HPDE6-E6E7 (cell line): ENCODE data around the gene MOB3B.
A peak's percentile ranks its signal among the peaks of the same experiment; 100 is the strongest.

Experiments
- DNase-seq: peaks from one replicate; pipeline ENCODE4 v3.0.0; 2011; ENCODE audit warnings: missing footprints; ENCODE audit errors: extremely low spot score

Gene MOB3B

GRCh38 chr9:27339661-27340284, 189.8 kb downstream of the MOB3B start:
- no peak for DNase-seq

DNA sequence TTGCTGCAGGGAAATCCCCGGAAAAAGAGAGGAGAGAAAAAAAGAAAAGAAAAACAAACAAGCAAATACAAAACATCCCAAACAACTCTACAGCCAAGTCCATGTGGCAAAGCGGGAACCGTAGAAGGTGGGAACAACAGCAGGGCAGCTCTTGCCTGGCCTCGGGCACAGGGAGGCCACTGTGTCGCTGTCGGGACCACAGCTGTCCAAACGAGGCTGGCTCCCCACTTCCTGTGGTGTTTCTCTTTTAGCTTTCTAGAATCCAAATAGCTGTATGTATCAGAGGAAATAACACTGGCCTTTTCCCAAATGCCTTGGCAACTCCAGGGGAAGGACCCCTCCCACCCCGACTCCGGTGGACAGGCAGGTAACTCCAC, 191.1 kb downstream of the MOB3B start:
- no peak for DNase-seq

- DNase-seq: no peak
These were observed 191.6 kb downstream of the MOB3B start for GRCh38 chr9:27337833-27338526.

DNA sequence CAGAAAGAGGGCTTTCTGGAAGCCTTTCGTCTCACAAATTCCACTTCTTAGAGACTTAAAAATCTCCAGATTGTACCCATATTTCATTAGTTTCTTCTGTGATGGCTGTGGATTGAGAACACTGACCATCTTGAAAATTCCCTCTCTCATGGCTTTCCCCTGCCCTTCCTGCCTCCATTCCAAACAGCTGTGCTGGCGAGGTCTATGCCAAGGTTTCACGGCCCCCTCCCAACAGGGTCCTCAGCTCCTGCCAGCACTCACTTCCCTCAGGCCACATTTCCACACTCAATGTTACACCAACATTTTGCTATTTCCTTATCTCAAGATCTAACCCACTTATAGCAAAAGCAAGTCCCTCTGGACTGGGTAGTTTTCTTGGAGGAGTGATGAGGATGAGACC, 192.4 kb downstream of the MOB3B start:
- no peak for DNase-seq

- no peak for DNase-seq
These were observed 192.8 kb downstream of the MOB3B start for GRCh38 chr9:27336829-27337228.

DNA sequence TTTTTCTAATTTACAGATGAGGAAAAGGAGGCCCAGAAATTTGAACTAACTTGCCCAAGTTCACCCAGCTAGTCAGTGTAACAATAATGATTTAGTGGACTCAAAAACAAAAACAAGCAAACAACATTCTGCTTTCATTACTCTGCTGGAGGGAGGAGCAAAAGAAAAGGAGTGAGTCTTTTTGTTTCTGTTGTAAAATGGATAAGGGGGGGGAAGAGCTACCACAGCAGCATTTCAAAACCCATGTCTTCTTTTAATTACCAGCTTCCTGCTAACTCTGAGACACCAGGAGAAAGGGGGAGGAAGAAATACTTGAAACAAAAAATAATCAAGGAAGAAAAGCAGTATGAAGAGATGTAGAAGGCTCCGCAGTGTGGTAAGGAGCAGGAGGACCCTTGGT, 193.5 kb downstream of the MOB3B start:
- no peak for DNase-seq

- no peak for DNase-seq
These were observed 194.5 kb downstream of the MOB3B start for GRCh38 chr9:27335075-27335474.

DNA sequence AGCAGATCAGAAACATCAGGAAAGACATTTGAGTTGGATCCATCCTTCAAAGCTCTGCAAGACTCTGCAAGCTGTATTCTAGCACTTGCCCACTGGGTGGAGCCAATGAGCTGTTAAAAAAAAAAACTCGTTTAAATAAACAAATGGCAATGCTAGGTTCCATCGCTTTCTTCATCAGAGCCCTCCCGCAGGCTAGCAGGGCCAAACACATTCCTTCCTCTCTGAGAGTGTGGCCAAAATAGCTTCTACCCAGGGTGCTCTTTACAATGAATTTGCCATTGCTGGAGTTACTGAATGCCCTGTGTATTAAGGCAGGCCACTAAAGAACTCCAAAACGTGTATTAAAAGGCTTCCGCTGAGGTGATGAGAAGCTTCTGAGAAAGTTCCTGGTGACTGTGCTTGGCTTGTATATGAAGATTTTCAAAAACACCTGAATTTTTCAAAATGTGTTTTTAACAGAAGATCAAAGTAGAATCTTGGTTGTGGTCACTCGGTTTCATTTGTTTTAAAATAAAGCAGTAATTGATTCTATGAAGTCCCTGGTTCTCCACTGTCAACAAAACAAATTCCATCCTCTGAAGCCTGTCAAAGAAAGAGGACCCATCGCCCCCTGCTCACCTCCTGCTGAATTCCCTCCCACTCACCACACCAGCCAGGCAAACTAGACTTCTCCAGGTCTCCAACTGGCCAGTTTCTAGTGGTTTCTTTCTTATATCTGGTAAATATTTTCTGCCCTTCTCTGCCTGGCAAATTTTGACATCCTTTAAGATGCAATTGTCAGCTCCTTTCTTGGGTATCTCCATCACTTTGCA, 196.2 kb downstream of the MOB3B start:
- peak; percentile 43 for DNase-seq

- no peak for DNase-seq
These were observed 198.2 kb downstream of the MOB3B start for GRCh38 chr9:27331393-27331792.

DNA sequence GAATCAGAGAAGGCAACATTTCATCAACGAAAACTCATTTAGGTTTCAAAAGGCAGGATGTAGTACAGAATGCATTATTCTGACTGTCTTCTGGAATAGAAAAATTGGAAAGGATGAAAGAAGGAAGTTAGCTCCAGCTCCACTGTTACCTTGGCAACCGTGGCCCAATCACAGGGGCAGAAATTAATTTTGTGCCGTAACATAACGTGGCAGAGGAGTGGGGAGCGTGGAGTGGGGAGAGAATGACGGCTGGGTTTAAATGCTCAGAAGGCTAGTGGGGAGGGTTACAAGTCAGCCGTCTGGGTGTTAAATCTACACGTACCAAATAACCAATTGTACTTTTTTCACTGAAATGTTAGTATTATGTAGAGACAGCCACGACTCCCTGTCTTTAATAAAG, 200.3 kb downstream of the MOB3B start:
- DNase-seq: no peak

DNA sequence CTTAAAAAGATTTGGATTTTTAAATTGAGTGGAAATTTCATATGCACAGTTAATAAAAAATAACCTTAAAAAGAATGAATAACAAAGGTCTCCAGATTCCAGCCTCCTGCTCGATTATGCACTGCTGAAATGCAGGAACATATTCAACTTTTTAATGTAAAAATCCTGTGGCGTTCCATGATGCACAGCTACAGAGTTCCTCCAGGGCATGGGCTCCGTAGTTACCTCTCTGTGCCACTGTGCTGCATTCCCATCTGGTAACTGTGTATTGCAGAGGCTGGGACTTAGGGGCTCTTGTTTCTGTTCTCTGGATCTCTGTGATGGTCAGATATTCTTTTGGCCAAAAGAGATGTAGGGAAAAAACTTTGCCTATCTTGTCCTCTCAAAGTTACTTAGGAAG, 201.1 kb downstream of the MOB3B start:
- DNase-seq: no peak

DNA sequence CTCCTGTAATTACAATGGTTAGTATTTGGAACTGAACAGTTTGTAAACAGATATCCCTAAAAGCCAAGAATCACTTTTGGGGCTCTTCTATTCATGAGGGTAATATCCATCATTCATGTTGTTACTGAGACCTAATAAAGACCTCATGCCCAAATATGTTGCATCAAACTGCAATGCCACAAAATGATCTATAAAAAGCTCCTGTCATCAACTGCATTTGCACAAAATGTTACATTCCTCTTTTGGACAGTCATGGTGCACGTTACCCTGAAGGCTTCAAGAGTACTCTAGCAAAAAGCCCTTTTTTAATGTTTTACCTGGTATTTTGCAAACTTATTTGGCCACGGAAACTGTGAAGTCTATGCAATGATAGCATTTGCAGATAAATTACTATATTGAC, 218.4 kb downstream of the MOB3B start:
- DNase-seq: no peak

DNA sequence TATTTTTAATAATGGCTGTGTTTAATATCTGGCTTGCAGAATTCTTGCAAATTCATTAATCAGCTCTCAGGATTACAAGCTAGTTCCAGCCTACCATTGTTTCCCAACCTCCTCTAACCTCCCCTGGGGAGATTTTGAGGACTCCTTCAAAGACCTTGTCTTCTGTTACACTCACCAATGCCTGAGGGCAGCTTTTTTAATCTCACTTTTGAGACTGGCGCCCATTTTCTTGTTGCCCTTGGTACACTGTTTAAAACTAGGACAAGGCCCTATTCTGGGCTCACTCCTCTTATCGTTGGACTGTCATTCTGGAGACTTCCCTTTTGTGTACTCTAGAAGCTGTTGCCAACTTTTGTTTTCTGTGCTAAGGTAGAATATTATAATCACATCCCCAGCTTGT, 219.0 kb downstream of the MOB3B start:
- no peak for DNase-seq

- no peak for DNase-seq
These were observed 220.8 kb downstream of the MOB3B start for GRCh38 chr9:27308691-27309390.

GRCh38 chr9:27304521-27304920, 225.1 kb downstream of the MOB3B start:
- no peak for DNase-seq

DNA sequence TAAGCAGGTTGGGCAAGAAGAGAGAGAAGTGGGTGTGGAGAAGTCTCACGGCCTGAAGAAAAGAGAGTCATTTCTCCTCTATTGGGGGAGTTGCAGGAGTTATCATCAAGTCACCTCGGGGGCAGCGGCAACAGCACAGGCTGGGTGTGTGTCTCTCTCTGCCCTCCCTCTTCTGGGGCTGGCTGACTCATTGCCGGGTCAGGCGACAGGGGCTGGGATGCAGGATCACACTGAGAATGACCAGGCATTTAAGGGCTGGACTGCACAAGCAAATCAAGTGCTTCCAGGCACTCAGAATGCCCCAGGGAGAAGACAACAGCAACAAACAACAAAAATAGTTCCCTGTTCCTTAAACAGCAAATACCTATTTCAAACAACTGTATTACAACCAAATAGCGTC, 226.4 kb downstream of the MOB3B start:
- no peak for DNase-seq

- no peak for DNase-seq
These were observed 232.6 kb downstream of the MOB3B start, which contains the start of gene EQTN for GRCh38 chr9:27297050-27297449. TSS of gene EQTN (minus strand) at chr9:27297150. CDS start at chr9:27297055, 95 bp downstream.

DNA sequence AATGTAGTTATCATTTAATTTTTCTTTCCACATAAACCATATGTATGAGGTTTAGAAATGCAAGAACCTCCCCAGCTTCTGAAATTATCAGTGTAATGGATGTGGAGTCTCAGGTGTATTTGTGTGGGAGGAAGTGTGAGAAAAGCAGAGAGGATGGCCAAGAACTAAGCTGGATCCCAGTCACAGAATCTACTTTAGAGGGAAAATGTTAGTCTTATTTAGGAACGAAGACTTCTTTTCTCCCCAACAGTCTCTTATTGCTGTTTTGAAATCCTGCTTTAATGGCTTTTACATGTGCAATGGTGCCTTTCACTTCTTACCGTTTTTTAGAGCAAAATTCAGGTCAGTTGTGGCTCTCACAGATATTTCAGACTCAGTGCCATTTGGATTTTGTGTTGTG, 235.6 kb downstream of the MOB3B start:
- no peak for DNase-seq

DNA sequence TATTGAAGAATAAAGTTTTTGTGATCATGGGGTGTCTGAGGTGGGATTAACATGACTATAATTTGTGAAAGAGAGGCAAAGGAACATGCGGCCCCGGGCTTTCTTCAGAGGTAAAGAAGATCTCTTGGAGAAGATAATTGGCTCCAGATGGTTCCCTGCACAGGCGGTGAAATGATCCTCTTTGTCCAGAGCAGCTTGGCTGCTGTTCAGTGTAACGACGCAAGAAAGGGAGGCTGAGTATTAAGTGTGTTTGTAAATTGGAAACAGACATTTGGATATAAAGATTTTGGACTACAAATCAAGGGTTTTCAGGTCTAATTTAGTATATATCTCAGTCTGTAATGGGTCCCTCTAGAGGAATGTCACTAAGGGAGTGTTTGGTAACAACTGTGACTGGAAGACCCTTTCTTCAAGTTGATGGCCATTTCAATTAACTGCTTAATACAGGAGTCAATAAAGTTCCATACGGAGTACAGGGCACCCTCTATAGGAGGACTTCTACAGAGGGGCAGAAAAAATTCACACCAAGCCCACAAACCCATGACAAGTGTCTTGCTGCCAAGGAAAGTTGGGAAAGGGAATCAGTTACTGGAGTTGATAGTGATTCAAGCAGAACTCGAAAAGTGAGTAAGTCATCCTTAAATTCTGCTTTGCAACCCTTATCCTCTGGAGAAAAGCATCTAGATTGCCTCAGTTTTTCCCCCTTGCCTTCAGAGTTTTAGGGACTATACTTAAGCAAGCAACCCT, 236.8 kb downstream of the MOB3B start:
- DNase-seq: no peak

- no peak for DNase-seq
These were observed 238.3 kb downstream of the MOB3B start for GRCh38 chr9:27291292-27291691.

GRCh38 chr9:27282269-27282668, 247.3 kb downstream of the MOB3B start:
- DNase-seq: no peak

- DNase-seq: no peak
These were observed 248.8 kb downstream of the MOB3B start for GRCh38 chr9:27280860-27281259.
